Measurements from ENCODE around the gene SCN4A.
"Not testable (repeated sequence)": the region's sequence is repeated elsewhere in the genome, so short reads cannot be mapped to it uniquely, and the experiment has no call there.

The SCN4A gene

GRCh38 chr17:63972796-63973195 is at the start of gene SCN4A:
Gene SCN4A (minus strand): TSS chr17:63972918. CDS start chr17:63972841, 77 bp downstream.
- no peak for DNase-seq (ENCODE audit: low read depth in 2 of 2)

- peak; percentile 75 to 79 for DNase-seq (ENCODE audit: low read depth in 2 of 2)
Measured at GRCh38 chr17:64020056-64020766, 47.5 kb upstream of the SCN4A start, which contains the start of gene ICAM2. Gene ICAM2 (minus strand): TSS chr17:64020633. CDS start chr17:64006691, 13,942 bp downstream.

DNA sequence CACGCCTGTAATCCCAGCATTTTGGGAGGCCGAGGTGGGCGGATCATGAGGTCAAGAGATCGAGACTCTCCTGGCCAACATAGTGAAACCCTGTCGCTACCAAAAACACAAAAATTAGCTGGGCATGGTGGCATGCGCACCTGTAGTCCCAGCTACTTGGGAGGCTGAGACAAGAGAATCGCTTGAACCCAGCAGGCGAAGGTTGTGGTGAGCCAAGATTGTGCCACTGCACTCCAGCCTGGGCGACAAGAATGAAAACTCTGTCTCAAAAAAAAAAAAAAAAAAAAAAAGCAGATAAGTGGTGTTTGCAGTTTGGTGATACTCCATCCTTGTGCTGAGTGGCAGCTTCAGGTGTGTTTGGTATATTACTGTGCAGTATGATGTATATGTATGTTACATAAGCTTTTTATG is 46.8 kb upstream of the SCN4A start:
- DNase-seq (ENCODE audit: low read depth in 2 of 2) = not testable (repeated sequence)

GRCh38 chr17:64017381-64017980 is 44.8 kb upstream of the SCN4A start:
- no peak for DNase-seq (ENCODE audit: low read depth in 2 of 2)

DNA sequence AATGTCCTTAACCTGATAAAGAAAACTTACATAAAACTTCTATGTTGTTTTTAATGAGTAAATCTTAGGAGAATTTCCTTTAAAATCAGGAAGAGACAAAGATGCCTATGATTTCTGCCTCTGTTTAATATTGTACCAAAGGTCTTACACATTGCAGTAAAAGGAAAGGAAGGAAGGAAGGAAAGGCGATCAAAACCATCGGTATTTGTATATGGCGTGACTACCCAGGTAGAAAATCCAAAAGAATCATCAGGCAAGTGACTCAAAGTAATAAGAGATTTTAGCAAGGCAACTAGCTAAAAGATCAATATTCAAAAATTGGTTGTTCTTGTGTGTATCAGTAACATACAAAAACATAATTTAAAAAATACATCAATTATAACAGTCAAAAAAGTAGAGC is 44.3 kb upstream of the SCN4A start:
- no peak for DNase-seq (ENCODE audit: low read depth in 2 of 2)

DNA sequence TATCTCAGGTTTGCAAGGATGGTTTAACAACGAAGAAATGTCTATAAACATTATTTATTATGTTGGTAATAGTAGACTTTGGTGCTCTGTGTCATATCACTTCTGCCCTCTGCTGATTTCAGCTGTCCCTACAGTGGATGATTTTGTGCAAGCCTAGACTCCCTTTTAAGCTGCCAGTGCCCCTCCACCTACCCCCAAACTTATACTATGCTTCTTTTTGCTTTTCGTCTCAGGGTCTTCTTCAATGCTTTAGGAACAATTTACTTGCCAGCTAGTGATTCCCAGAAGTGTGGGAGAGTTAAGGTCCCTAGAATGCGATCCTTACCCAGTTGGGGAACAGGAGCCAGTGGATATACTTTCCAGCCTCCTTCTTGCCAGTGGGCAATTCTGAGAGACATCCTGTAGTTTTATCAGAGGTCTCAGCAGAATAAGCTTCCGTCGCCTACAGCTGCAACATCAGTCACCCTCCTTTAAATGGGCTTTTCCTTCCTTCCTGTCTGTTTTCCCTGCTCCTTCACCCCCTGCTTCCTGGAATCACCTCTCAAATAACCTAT is 43.6 kb upstream of the SCN4A start:
- no peak for DNase-seq (ENCODE audit: low read depth in 2 of 2)

GRCh38 chr17:64015447-64015846 is 42.7 kb upstream of the SCN4A start:
- DNase-seq (ENCODE audit: low read depth in 2 of 2) = no peak

DNA sequence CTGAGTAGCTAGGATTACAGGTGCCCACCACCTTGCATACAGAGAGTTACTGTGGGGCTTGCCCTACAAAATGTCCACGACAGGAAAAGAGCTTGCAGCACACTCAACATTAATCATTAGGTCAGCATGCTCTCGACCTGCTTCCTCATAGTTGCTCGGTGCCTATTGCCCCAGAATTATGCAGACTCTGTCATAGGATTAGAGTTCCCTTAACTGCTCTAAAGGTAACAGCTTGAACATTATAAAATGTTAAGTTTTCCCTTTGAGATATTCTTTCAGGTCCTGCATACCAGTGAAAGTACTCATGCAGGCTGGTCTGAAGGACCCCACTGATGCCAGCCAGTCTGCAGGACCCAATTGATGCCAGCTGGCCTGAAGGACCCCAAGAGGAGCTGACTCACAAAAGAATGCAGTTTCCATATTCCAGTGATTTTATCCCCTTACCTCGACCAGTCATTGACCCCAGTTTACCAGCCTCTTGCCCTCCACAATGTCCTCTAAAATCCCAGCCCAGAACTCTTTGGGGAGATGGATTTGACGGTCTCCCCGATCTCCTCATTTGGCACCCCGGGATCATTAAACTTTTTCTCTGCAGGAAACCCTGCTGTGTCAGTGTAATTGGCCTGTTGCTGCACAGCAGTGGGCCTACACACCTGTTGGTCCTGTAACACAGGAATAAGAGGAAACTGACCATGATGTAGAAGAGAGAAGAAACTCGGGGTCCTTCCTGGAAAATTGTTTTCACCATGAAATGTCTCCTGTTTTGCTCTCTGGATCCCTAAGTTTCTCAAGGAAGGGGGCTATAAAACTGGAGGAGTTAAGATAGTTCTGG is 37.1 kb upstream of the SCN4A start:
- DNase-seq (ENCODE audit: low read depth in 2 of 2) = no peak

DNA sequence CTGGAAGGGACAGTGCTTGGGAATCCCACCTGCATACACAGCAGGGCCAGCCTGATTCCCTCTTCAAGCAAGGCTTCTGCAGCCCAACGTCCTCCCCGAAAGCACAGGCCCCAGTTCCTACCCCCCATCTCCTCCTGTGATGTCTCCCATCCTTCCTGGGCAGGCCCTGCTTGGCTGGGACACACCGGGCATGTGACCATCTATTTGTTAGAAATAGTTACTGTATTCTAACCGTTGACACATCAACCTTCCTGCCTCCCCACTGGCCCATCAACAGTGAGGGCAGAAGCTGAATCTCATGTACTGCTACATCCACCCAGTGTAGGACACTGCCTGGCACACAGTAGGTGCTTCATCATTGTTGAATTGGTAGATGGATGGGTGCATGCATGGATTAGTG is 36.1 kb upstream of the SCN4A start:
- DNase-seq (ENCODE audit: low read depth in 2 of 2) = no peak

- no peak for DNase-seq (ENCODE audit: low read depth in 2 of 2)
Measured at GRCh38 chr17:64008346-64008745, 35.6 kb upstream of the SCN4A start.

DNA sequence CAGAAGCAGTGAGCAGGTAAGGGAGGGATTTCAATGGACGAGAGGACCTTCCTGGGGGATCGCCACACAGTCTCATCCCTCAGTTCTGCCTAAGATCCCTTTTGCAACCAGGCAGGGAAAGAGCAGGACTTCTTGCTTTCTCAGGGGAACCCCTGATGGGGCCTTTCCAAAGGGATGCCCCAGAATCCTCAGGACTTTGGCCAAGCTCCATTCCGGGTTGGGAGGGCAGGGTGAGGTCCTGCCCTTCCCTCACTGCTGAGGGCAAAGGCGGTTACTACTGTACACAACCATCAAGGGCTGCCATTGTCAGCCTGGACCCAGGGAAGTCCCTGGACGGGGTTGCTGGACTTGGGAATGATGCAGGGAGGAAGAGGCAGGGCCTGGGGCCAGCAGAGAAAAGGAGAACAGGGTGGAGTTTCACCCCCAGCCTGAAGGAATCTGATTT is 35.1 kb upstream of the SCN4A start:
- no peak for DNase-seq (ENCODE audit: low read depth in 2 of 2)

GRCh38 chr17:64007089-64007837 is 34.5 kb upstream of the SCN4A start:
- not testable (repeated sequence) for DNase-seq (ENCODE audit: low read depth in 2 of 2)

- no peak for DNase-seq (ENCODE audit: low read depth in 2 of 2)
Measured at GRCh38 chr17:64006361-64007088, 33.8 kb upstream of the SCN4A start.

GRCh38 chr17:64005734-64006167 is 33.0 kb upstream of the SCN4A start:
- no peak for DNase-seq (ENCODE audit: low read depth in 2 of 2)

- DNase-seq (ENCODE audit: low read depth in 2 of 2) = no peak
Measured at GRCh38 chr17:64004903-64005733, 32.4 kb upstream of the SCN4A start.

GRCh38 chr17:64004218-64004770 is 31.6 kb upstream of the SCN4A start:
- DNase-seq (ENCODE audit: low read depth in 2 of 2) = no peak

- DNase-seq (ENCODE audit: low read depth in 2 of 2) = no peak
Measured at GRCh38 chr17:64003526-64004121, 30.9 kb upstream of the SCN4A start.

DNA sequence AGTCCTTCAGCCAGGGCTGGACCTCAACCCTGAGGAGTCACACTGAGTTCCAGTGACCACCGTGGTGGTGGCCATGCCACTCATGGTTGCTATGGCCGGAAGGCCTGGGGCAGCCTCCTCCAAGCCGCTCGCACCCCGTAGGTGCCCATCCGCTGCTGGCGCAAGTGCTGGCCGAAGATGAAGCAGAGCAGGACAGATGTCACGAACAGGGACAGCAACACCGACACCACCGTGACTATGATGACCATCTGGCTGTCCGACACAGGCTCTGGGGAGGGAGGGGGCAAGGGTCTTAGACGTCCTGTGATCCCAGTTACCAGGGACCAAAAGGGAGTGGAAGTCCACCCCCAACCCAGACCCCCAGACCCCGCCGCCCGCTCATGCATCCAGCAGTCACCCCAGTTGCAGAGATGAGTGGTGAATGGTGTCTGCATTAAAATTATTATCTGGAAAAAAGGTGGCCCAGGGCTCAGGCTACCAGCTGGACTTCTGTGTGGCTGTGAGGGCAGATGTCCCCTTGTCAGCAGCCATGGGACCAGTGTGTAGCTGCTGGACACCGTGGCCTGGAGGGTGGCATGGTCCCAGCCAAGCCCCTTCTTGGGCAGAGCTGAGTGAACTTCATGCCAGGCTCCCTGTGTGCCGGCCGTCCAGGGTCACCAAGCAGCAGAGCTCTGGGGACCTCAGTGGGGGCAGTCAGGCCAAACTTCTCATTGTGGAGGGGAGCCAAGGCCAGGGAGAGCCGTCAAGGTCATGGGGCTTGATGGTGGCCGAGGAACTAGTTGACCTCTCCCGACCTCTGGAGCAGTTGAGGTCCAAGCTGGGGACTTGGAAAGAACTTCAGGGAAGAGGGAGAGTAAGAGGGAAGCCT is 30.2 kb upstream of the SCN4A start:
- no peak for DNase-seq (ENCODE audit: low read depth in 2 of 2)
